ENCODE results near the gene TAF1C. TPM values are rescaled to one million over a fixed set of nuclear protein-coding genes. Genes with fewer than 3 reads are reported as not detected.

The TAF1C gene
- total and polyA plus RNA-seq, 9 of the 15 experiments (the other 6 are each of a cell fraction or from before 2014, with no cell fraction given), result 1.5 to 74.8 (median 21.0) TPM

DNA sequence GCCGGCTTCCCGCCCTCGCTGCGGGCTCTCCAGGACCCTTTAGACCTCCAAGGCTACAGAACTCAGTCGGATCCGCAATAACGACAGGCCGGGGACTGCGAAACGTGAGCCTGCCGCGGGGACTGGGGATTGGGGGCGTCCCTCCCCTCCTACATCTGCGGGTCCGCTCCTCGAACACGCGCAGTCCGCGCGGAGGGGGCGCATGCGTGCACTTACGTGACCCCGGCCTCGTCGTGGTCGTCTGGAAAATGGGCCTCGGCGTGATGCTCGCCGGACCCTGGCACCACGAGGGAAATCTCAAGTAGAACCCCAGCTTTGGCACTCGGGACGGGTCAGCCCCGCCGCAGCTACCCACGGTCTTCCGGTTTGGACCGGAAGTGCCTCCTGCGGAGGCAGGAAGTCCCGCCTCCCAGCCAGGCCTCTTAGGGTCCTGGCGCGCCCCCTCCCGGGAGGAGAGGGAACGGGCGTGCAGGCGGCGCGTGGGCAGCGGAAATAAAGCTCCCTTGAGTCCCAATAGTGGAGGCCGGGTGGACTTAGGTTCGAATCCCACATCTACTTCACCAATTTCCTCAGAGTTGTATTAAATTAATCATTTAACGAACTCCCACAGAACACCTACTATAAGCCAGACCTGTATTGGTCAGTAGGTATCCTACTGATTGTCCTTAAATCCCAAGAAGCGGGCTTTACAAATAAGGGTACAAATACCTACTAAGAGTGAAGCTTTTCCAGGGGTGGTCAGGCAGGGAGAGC, at the start of gene TAF1C (continued):
- TF ChIP-seq AFF4 (CRISPR knock-in tag; IDR thresholded peaks at IDR 0.05) (no peak), SOX6 (IDR thresholded peaks at IDR 0.05) (no peak; the same call in 1 of the 2 replicates), PYGO2 (tag; IDR thresholded peaks at IDR 0.05) (no peak), NR2C2 (CRISPR knock-in tag; IDR thresholded peaks at IDR 0.05) (no peak), NR2C2 (tag; IDR thresholded peaks at IDR 0.05) (peak; percentile 90), ZNF589 (CRISPR knock-in tag; IDR thresholded peaks at IDR 0.05; ENCODE audit: low read depth) (no peak), ZNF764 (CRISPR knock-in tag; IDR thresholded peaks at IDR 0.05; ENCODE audit: low read depth) (0 out of 2 replicates have a peak, but pooled peaks have one; percentile 42), ZNF143 (CRISPR knock-in tag; IDR thresholded peaks at IDR 0.05) (no peak), GATA2 (CRISPR knock-in tag; IDR thresholded peaks at IDR 0.05) (no peak), JUND (IDR thresholded peaks at IDR 0.05; ENCODE audit: borderline replicate concordance, low read depth, low read length) (peak; percentile 67; the same call in 1 of the 2 replicates), JUND (tag; IDR thresholded peaks at IDR 0.05; ENCODE audit: borderline replicate concordance, low read depth, low read length) (no peak; the same call in 2 of the 3 replicates), KAT8 (IDR thresholded peaks at IDR 0.05; ENCODE audit: low read depth) (no peak), FOXP1 (CRISPR knock-in tag; IDR thresholded peaks at IDR 0.05) (no peak), ZNF644 (tag; IDR thresholded peaks at IDR 0.05; ENCODE audit: low read depth) (no peak), ZNF146 (CRISPR knock-in tag; IDR thresholded peaks at IDR 0.05; ENCODE audit: unreplicated experiment) (no peak), BCL6 (CRISPR knock-in tag; IDR thresholded peaks at IDR 0.05) (no peak), NFXL1 (CRISPR knock-in tag; IDR thresholded peaks at IDR 0.05) (no peak), PTTG1 (tag; IDR thresholded peaks at IDR 0.05; ENCODE audit: low read depth) (no peak)
- TF ChIP-seq, protein P1, sequence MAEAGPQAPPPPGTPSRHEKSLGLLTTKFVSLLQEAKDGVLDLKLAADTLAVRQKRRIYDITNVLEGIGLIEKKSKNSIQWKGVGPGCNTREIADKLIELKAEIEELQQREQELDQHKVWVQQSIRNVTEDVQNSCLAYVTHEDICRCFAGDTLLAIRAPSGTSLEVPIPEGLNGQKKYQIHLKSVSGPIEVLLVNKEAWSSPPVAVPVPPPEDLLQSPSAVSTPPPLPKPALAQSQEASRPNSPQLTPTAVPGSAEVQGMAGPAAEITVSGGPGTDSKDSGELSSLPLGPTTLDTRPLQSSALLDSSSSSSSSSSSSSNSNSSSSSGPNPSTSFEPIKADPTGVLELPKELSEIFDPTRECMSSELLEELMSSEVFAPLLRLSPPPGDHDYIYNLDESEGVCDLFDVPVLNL (CRISPR knock-in tag; IDR thresholded peaks at IDR 0.05; ENCODE audit: low read depth), result no peak
- TF ChIP-seq, protein P2, sequence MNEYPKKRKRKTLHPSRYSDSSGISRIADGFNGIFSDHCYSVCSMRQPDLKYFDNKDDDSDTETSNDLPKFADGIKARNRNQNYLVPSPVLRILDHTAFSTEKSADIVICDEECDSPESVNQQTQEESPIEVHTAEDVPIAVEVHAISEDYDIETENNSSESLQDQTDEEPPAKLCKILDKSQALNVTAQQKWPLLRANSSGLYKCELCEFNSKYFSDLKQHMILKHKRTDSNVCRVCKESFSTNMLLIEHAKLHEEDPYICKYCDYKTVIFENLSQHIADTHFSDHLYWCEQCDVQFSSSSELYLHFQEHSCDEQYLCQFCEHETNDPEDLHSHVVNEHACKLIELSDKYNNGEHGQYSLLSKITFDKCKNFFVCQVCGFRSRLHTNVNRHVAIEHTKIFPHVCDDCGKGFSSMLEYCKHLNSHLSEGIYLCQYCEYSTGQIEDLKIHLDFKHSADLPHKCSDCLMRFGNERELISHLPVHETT (CRISPR knock-in tag; conservative IDR thresholded peaks at IDR 0.05 in 1 of 2, IDR thresholded peaks at IDR 0.05 in 1 of 2), result no peak
- TF ChIP-seq, protein P3, sequence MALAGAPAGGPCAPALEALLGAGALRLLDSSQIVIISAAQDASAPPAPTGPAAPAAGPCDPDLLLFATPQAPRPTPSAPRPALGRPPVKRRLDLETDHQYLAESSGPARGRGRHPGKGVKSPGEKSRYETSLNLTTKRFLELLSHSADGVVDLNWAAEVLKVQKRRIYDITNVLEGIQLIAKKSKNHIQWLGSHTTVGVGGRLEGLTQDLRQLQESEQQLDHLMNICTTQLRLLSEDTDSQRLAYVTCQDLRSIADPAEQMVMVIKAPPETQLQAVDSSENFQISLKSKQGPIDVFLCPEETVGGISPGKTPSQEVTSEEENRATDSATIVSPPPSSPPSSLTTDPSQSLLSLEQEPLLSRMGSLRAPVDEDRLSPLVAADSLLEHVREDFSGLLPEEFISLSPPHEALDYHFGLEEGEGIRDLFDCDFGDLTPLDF (CRISPR knock-in tag; IDR thresholded peaks at IDR 0.05), result peak; percentile 55; the same call in 1 of the 2 replicates
